Neural cell (in vitro differentiated cells): ENCODE results near the gene CENPO.

Experiments used
- EZH2 ChIP-seq: fragments of 200-600, 300-800 bp; shearing (Covaris generic), sonication (generic); IDR thresholded peaks from 2 replicates; pipeline ENCODE4 v1.6.1; 2014; ENCODE audit warnings: antibody characterized with exemption, low read length, borderline replicate concordance, mild to moderate bottlenecking; ENCODE audit not compliant: insufficient read depth, poor library complexity, severe bottlenecking
- MXI1 ChIP-seq: fragments of 450-650 bp; conservative IDR thresholded peaks from 2 replicates; pipeline ENCODE4 v1.6.1; 2014; ENCODE audit warnings: antibody characterized with exemption, mild to moderate bottlenecking; ENCODE audit not compliant: poor library complexity, severe bottlenecking
- POLR2AphosphoS5 ChIP-seq: IDR thresholded peaks from 2 replicates; pipeline ENCODE4 v1.6.1; 2012
- TAF1 ChIP-seq: IDR thresholded peaks from 2 replicates; pipeline ENCODE4 v1.6.1; 2012; ENCODE audit warnings: low read depth
- TF ChIP-seq, protein P1 (sequence below): fragments of 450-650 bp; IDR thresholded peaks from 2 replicates; pipeline ENCODE4 v1.5.1; 2014; ENCODE audit warnings: antibody characterized with exemption, mild to moderate bottlenecking, moderate library complexity; ENCODE audit not compliant: poor library complexity, severe bottlenecking
- TF ChIP-seq, protein P2 (sequence below): IDR thresholded peaks from 2 replicates; pipeline ENCODE4 v1.6.1; 2012; ENCODE audit warnings: borderline replicate concordance

DNA sequence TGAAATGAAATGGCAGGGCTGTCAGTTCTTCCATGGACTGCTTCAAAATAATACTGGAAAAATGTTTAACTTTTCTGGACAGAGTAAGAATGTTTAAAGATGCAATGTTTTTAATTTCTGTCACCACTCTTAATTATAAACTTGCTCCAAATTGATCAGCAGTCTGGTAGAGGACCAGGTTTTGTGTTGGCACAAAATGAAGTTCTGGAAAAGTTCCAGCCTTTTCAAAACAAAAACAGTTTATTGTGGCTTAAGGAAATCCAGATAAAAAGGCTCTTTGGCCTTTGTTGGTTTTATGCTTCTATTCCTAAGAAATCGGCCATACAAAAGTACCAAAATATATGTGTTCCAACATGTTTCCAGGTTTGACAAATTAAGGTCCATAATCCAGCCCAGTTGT lies 48.9 kb upstream of the CENPO start:
- TF ChIP-seq POLR2AphosphoS5: no peak
- TF ChIP-seq, protein P1, sequence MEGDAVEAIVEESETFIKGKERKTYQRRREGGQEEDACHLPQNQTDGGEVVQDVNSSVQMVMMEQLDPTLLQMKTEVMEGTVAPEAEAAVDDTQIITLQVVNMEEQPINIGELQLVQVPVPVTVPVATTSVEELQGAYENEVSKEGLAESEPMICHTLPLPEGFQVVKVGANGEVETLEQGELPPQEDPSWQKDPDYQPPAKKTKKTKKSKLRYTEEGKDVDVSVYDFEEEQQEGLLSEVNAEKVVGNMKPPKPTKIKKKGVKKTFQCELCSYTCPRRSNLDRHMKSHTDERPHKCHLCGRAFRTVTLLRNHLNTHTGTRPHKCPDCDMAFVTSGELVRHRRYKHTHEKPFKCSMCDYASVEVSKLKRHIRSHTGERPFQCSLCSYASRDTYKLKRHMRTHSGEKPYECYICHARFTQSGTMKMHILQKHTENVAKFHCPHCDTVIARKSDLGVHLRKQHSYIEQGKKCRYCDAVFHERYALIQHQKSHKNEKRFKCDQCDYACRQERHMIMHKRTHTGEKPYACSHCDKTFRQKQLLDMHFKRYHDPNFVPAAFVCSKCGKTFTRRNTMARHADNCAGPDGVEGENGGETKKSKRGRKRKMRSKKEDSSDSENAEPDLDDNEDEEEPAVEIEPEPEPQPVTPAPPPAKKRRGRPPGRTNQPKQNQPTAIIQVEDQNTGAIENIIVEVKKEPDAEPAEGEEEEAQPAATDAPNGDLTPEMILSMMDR: no peak
- TF ChIP-seq TAF1: no peak
- TF ChIP-seq EZH2: no peak
- TF ChIP-seq, protein P2, sequence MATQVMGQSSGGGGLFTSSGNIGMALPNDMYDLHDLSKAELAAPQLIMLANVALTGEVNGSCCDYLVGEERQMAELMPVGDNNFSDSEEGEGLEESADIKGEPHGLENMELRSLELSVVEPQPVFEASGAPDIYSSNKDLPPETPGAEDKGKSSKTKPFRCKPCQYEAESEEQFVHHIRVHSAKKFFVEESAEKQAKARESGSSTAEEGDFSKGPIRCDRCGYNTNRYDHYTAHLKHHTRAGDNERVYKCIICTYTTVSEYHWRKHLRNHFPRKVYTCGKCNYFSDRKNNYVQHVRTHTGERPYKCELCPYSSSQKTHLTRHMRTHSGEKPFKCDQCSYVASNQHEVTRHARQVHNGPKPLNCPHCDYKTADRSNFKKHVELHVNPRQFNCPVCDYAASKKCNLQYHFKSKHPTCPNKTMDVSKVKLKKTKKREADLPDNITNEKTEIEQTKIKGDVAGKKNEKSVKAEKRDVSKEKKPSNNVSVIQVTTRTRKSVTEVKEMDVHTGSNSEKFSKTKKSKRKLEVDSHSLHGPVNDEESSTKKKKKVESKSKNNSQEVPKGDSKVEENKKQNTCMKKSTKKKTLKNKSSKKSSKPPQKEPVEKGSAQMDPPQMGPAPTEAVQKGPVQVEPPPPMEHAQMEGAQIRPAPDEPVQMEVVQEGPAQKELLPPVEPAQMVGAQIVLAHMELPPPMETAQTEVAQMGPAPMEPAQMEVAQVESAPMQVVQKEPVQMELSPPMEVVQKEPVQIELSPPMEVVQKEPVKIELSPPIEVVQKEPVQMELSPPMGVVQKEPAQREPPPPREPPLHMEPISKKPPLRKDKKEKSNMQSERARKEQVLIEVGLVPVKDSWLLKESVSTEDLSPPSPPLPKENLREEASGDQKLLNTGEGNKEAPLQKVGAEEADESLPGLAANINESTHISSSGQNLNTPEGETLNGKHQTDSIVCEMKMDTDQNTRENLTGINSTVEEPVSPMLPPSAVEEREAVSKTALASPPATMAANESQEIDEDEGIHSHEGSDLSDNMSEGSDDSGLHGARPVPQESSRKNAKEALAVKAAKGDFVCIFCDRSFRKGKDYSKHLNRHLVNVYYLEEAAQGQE: no peak
- TF ChIP-seq MXI1: no peak
